NCI-H1436 treated with DMSO at 0.1 percent for 48 hours (cell line): ENCODE measurements around the gene FLT3LG.

Experiments used
- DNase-seq: peaks from one replicate; lab custom pipeline; 2025; lab: John Stamatoyannopoulos, UW

FLT3LG gene

DNA sequence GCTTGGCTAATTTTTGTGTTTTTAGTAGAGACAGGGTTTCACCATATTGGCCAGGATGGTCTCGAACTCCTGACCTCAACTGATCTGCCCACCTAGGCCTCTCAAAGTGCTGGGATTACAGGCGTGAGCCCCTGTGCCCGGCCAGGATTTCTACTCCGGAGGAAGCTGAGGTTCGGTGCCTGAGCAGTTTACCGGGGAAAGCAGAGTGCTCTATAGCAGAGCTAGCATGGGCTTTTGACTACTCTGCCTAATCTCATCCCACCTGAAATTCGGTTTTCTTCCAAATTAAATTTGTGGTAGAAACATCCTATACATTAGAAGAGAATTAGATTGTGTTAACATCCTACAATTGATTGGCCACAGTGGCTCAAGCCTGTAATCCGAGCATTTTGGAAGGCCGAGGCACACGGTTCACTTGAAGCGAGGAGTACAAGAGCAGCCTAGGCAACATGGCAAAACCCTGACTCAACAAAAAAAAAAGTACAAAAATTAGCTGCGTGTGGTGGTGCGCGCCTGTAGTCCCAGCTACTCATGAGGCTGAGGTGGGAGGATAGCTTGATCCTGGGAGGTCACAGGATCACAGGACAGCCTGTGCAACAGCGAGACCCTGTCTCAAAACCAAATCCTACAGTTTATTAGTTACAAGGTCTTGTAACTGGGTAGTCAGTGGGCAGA is 15.0 kb downstream of the FLT3LG start:
- no peak for DNase-seq

DNA sequence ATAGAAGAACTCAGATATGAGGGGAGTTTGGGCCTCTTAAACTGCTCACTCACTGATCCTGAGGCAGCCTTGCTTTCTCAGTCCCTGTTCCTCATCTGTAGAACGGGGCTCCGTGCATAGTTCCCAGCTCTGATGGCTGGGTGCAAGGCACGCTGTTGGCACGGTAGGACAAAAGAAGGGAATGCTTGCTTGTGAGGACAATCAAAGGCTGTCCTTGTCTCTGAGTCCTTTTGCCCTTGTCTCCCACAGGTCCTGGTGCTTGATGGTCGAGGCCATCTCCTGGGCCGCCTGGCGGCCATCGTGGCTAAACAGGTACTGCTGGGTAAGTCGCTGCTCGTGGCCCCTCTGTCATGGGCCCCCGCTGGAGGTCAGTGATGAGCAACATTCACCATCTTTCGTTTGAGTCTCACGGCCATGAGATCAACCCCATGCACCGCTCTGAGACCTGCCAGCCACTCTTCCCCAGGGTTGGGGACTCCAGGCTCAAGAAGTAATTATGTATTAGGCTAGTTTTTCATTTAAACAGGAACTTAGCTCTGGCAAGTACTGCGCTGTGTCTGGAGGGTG is 15.7 kb downstream of the FLT3LG start:
- no peak for DNase-seq

DNA sequence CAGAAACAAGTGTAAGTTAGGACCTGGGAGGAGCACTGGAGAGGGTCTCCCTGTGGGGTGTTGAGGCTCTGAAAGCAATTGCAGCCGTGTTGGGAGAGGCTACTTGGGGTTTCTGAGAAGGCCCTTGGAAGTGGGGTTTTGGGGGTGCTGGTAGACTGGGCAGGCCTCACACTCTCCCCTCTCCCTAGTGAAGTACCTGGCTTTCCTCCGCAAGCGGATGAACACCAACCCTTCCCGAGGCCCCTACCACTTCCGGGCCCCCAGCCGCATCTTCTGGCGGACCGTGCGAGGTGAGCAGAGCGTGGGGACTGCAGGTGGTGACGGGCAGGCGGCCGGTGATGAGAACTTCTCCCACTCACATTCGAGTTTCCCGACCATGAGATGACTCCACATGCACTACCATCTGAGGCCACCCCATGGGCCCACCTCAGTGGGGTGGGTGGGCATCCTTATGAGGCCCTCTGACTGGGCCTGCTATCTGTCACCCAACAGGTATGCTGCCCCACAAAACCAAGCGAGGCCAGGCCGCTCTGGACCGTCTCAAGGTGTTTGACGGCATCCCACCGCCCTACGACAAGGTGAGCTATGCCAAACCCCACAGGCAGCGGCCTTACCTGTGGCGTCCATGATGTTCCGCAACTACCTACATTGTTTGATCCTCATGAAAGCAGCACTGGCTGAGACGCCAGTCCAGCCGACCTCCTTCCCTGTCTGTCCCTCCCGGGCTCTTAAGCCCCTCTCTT is 16.4 kb downstream of the FLT3LG start:
- DNase-seq, result no peak

DNA sequence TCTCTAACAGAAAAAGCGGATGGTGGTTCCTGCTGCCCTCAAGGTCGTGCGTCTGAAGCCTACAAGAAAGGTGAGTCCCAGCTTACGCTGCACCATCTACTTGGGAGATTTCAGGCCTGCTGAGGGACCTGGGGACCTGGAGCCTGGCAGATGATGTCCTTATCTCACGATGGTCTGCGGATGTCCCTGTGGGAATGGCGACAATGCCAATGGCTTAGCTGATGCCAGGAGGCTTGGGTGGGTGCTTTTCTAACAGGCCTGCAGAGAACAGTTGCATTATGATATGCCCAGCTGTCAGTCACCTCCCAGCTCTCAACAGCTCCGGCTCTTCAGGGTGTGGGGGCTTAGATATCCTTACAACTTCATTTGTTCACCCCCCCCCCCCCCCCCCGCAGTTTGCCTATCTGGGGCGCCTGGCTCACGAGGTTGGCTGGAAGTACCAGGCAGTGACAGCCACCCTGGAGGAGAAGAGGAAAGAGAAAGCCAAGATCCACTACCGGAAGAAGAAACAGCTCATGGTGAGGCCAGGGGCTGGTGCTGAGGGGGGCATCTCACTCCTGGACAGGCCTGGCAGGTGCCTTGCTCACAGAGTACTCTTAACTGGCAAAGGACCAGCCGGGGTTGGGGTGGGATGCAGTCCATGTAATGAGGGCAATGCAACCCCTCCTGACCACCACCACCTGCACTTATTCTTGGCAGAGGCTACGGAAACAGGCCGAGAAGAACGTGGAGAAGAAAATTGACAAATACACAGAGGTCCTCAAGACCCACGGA is 17.2 kb downstream of the FLT3LG start:
- DNase-seq, result no peak

DNA sequence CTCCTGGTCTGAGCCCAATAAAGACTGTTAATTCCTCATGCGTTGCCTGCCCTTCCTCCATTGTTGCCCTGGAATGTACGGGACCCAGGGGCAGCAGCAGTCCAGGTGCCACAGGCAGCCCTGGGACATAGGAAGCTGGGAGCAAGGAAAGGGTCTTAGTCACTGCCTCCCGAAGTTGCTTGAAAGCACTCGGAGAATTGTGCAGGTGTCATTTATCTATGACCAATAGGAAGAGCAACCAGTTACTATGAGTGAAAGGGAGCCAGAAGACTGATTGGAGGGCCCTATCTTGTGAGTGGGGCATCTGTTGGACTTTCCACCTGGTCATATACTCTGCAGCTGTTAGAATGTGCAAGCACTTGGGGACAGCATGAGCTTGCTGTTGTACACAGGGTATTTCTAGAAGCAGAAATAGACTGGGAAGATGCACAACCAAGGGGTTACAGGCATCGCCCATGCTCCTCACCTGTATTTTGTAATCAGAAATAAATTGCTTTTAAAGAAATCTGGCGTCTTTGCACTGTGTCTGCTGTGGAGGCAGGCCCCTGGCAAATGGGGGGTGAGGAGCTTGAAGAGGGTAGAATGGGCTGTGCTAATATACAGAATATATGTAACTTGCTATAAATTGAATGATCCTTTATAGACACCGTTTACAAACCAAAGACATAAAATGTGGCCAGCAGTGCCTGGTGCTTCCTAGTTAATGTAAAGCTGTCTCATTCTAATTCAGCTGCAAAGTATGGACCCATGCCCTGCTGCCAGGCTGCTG is 18.0 kb downstream of the FLT3LG start:
- no peak for DNase-seq

DNA sequence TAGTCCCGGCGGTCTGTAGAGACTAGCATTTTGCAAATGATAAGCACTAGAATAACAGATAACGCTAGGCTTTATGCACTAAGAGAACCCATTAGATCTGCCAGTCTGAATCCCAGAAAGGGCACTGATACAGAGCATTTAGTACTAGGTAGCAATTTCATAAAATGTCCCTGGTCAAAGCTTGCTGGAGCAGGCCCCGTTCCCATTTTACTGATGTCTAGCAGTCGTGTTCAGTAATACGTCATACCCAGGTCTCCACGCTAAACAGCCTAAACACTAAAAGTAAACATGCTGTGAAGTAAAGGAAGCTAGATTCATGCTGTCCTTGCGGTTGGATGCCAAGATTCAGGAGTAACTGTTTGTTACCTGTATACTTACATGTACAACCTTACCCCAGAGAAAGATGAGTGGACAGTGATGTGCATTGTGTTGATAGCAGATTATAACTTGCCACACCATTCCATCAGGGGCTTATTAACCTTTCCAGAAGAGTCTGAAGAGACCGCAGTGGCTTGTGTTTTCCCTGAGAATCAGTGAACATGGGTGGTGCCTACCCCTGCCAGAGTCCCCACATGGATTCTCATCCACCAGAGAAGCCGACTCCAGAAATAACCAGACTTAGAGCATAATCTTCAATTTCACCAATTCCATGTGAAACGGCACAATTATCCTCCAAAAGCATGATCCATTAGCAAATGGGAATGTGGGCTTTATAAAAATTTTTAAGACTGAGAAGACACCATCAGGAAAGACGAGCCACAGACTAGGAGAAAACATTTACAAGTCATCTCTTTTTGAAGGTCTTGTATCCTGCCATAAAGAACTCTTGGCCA is 18.8 kb downstream of the FLT3LG start:
- no peak for DNase-seq

DNA sequence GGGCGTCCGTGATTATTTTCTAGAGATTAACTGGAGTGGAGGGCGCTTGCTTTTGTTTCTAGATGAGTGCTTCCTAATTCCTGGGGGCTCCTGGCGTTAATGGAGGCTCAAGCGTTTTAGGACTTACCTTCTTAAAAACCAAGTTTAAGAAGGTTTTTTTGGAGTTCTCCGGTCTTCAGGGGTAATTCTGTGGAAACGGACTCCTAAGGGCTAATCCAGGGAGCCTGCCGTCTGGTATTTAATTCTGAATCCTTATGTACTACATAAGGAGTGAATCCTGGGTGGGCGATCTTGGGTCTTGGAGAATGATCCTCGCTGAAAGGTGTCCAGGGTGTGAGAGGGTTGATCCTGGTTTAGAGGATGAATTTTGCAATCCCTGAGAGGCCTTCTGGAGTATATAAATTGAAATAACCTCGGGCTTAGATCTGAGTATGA is 22.6 kb downstream of the FLT3LG start:
- no peak for DNase-seq

DNA sequence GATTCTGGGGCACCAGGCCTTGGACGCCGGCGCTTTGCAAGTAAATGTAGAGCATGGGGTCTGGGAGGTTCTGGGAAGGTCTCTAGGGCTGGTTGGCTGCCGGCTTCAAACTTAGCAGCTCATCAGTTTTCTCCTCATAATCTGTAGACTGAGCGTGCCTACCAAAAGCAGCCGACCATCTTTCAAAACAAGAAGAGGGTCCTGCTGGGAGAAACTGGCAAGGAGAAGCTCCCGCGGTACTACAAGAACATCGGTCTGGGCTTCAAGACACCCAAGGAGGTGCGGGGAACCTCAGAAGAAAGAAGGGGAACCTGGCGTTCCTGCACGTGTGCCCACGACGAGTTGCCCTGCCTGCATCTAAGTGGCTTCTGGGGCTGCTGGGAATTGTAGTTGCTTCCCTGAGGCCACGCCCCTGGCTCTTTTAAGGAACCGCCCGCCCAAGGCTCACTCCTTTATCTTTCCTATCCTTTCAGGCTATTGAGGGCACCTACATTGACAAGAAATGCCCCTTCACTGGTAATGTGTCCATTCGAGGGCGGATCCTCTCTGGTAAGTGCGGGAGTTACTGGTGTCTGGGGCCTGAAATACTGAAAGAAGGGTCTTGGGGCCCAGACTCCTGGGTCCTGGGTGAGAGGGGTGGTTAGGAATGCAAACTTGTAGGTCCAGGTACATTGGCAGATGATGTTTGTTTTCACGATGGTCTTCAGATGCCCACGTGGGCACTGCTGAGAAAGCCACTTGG is 23.2 kb downstream of the FLT3LG start:
- no peak for DNase-seq

DNA sequence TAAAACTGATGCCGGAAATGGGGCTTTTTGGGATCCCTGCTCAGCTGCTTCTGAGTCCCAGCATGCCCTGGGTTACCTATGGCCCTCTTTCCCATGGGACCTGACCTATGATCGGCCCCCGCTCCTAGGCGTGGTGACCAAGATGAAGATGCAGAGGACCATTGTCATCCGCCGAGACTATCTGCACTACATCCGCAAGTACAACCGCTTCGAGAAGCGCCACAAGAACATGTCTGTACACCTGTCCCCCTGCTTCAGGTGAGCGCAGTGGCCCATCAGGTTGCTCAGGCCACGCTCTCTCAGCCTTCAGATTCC is 23.7 kb downstream of the FLT3LG start:
- no peak for DNase-seq

DNA sequence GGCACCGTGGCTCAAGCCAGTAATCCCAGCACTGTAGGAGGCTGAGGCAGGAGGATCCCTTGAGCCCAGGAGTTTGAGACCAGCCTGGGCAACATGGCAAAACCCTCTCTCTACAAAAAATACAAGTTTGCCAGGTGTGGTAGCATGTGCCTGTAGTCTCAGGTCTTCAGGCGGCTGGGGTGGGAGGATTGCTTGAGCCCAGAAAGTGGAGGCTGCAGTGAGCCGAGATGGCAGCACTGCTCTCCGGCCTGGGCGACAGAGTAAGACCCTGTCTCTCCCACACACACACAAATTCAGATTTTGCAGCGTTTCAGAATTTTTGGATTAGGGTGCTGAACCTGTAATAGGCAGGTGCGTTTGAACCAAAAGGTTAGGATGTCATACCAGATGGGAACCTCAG is 24.5 kb downstream of the FLT3LG start:
- no peak for DNase-seq

DNA sequence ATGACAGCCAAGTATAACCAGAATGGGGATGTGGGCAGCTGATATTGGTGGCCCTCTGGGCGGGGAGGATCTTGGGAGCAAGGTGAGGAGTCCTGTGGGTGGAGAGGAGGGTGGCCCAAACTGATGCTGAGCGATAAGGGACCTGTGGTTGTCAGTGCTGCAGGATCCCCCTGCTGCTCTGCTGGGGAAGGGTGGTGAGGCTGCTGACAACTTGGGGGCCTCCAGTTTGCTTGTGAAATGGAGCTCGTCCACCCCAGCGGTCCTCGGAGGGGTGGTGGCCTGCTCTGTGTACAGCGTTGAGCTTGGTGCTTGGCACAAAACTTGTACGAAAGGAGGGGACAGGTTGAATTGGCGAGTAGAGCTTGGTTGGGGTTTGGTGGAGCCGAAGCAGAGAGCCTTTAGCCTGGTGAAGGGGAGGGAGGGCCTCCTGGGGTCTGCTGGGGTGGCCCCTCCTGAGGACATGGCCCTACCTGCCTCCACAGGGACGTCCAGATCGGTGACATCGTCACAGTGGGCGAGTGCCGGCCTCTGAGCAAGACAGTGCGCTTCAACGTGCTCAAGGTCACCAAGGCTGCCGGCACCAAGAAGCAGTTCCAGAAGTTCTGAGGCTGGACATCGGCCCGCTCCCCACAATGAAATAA is 25.1 kb downstream of the FLT3LG start:
- DNase-seq, result no peak

DNA sequence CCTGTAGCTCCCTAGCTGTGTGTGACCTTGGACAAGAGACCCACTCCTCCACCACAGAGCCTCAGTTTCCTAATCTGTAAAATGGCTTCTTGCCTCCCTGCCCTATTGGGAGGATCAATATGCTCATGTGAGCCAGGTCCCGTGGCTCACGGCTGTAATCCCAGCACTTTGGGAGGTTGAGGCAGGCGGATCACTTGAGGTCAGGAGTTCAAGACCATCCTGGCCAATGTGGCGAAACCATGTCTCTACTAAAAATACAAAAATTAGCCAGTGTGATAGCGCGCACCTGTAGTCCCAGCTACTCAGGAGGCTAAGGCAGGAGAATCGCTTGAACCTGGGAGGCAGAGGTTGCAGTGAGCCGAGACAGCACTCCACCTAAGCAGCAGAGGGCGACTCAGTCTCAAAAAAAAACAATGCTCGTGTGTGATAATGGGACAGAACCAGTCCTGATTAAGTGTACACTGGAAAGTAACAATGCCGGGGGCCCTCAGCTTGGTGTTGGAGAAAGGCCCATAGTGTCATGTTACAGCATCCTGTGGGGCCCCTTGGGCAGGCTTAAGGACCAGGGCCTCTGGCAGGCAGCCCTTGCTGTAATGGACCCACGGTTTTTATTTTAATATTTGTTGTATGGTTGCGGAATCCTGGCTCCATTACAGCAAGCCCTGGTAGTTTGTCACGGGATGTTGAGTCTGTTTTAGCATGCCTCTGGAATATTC is 29.0 kb downstream of the FLT3LG start:
- DNase-seq, result no peak

DNA sequence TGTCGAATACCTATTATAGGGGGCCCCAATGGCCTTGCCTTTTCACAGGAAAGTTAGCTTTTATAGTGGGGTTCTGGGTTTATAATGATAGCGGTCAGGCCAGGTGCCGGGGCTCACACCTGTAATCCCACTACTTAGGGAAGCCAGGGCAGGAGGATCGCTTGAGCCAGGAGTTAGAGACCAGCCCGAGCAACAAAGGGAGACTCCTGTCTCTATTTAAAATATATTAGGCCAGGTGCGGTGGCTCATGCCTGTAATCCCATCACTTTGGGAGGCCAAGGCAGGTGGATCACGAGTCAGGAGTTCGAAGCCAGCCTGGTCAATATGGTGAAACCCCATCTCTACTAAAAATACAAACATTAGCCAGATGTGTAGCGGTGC is 29.6 kb downstream of the FLT3LG start:
- DNase-seq, result no peak

DNA sequence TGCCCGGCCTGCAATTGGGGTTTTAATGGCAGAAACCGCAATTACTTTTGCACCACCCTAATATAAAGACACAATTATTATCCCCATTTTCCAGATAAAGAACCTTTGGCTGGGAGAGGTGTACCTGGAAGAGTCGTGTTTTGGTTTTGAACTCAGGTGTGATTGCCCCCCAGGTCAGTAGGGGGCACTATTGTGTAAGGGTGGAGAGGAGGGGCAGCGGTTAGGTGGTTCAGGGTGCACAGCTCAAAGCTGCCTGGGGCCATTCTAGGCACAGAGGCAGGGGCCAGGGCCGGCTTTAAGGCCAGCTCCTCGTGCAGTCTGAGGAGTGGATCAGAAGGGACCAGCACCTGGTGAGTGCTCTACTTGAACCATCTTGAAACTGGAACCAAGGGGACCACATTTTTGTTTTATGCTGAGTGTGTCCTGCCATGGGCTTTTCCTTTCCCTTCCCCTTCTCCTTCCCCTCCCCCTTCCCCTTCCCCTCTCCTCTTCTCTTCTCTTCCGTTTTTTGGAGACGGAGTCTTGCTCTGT is 32.6 kb downstream of the FLT3LG start:
- DNase-seq, result no peak

DNA sequence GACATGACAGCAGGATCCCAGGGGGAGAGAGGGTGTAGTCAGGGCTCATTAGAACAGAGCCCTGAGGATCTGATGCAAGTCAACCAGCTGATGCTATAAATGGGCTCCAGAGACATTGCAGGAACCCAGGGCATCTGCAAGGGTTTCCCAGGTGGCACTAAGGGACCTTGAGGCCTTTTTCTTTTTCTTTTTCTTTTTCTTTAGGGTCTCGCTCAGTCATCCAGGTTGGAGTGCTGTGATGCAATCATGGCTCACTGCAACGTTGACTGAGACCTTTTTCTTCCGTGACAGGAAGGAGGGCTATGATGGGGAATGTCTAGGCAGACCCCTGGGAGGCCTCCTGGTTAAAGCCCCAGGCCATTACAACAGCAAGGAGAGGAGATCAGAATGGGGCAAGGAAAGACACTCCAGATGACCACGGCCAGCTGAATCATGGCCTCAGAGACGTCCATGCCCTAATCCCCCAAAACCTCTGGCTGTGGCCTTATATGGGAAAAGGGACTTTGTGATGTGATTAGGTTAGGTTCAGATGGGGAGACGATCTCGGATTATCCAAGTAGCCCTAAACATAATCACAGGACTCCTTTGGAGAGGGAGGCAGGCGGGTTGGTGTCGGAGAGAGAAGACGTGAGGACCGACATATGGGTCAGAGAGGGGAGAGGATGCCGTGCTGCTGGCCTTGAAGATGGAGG is 33.9 kb downstream of the FLT3LG start:
- no peak for DNase-seq

DNA sequence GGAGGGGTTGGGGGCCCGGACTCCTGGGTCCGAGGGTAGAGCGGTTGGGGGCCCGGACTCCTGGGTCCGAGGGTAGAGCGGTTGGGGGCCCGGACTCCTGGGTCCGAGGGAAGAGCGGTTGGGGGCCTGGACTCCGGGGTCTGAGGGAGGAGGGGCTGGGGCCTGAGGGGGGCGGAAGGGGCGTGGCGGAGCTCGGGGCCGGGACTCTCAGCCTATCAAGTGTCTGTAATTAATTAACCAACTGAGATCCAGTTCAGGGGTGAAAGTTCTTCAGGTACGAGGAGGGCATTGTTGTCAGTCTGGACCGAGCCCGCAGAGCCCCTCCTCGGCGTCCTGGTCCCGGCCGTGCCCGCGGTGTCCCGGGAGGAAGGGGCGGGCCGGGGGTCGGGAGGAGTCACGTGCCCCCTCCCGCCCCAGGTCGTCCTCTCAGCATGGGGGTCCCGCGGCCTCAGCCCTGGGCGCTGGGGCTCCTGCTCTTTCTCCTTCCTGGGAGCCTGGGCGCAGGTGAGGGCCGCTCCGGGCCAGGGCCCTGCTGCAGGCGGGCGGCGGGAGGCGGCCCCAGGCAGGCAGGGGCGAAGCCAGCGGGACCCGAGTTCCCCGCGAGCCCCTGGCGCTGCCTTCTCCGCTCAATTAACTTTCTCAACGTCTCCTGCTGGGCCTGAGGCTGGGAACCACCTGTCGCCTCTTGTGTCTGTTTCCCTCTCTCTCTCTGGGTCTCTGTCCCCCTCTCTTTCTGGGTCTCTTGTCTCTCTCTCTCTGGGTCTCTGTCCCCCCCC is 39.1 kb downstream of the FLT3LG start:
- no peak for DNase-seq

DNA sequence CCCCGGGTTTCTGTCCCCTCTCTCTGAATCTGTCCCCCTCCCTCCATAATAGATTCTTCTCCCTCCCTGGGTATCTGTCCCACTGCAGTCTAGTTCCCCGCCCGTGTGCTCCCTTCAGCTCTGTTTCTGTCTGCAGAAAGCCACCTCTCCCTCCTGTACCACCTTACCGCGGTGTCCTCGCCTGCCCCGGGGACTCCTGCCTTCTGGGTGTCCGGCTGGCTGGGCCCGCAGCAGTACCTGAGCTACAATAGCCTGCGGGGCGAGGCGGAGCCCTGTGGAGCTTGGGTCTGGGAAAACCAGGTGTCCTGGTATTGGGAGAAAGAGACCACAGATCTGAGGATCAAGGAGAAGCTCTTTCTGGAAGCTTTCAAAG is 39.7 kb downstream of the FLT3LG start:
- no peak for DNase-seq

DNA sequence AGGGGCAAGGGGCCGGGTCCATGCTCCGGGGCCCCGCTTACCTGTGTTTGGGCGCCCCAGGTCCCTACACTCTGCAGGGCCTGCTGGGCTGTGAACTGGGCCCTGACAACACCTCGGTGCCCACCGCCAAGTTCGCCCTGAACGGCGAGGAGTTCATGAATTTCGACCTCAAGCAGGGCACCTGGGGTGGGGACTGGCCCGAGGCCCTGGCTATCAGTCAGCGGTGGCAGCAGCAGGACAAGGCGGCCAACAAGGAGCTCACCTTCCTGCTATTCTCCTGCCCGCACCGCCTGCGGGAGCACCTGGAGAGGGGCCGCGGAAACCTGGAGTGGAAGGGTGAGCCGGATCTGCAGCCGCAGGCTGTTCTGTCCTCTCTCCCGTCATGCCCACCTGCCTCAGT is 40.1 kb downstream of the FLT3LG start:
- DNase-seq, result no peak
